Neural progenitor cell (in vitro differentiated cells): ENCODE results near the gene ITPR2.
"Not testable (repeated sequence)": the region's sequence is repeated elsewhere in the genome, so short reads cannot be mapped to it uniquely, and the experiment has no call there.

Experiments
- CTCF ChIP-seq: fragments of 200-600 bp; sonication (generic); IDR thresholded peaks from 2 replicates; pipeline ENCODE4 v1.5.1; 2017; ENCODE audit warnings: antibody characterized with exemption, mild to moderate bottlenecking
- EZH2phosphoT487 ChIP-seq: fragments of 200-600 bp; sonication (generic); IDR thresholded peaks from 2 replicates; pipeline ENCODE4 v1.6.1; 2017; ENCODE audit warnings: antibody characterized with exemption

- not testable (repeated sequence) for TF ChIP-seq CTCF, EZH2phosphoT487
These were observed 54.7 kb downstream of the ITPR2 start for GRCh38 chr12:26778173-26778775.
